Nephron (organoid): ENCODE measurements around the gene HYLS1.

Experiments
- H3K27ac Mint-ChIP-seq, 3 experiments: 2 replicates each; pipeline ENCODE4 v1.8.0; 2020; ENCODE audit warnings: mixed read lengths in 3 of 3, mild to moderate bottlenecking in 2 of 3, moderate library complexity in 1 of 3
- H3K27me3 Mint-ChIP-seq: 2 replicates; pipeline ENCODE4 v1.8.0; 2021; ENCODE audit warnings: low read depth, mild to moderate bottlenecking, moderate library complexity, mixed read lengths
- H3K36me3 Mint-ChIP-seq: 2 replicates; pipeline ENCODE4 v1.8.0; 2020; ENCODE audit warnings: low read depth, mixed read lengths
- H3K4me1 Mint-ChIP-seq: 2 replicates; pipeline ENCODE4 v1.8.0; 2020; ENCODE audit warnings: mixed read lengths
- H3K4me3 Mint-ChIP-seq, 3 experiments: 2 replicates each; pipeline ENCODE4 v1.8.0; 2020; ENCODE audit warnings: mild to moderate bottlenecking in 3 of 3, mixed read lengths in 3 of 3, moderate library complexity in 2 of 3
- H3K9me3 Mint-ChIP-seq: 2 replicates; pipeline ENCODE4 v1.8.0; 2020; ENCODE audit warnings: mixed read lengths
- TF ChIP-seq, protein P1 (sequence below), 3 experiments: fragments of 200-600 bp; sonication (generic); IDR thresholded peaks; one replicate each; pipeline ENCODE4 v1.5.0; 2021; ENCODE audit warnings: antibody characterized with exemption in 3 of 3; ENCODE audit not compliant: unreplicated experiment in 3 of 3

HYLS1 gene

DNA sequence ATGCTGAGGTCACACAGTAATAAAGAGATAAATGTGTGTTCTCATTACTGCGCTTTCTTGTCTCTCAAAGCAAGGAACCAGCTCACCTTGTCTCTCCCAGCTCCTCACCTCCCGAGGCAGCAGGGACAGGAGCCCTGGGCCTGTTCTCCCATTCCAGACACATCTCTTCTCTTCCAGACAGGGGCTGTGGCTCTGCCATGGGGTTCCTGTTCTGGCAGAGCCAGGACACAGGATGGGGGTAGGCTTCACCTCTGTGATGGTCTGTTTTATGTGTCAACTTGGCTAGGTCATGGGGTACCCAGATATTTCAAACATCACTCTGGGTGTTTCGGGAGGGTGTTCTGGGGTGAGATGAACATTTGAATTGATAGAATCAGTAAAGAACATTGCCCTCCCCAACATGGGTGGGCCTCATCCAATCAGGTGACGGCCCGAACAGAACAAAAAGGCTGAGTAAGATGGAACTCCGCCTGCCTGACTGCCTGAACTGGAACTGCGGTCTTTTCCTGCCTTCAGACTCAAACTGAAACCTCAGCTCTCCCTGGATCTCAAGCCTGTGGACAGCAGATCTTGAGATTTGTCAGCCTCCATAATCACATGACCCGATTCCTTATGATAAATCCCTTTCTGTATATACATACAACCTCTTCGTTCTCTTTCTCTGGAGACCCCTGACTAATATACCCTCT lies 56.3 kb downstream of the HYLS1 start:
- H3K27ac Mint-ChIP-seq: peak overlapping the region; percentile 24 to 72 (median 49)
- H3K4me1 Mint-ChIP-seq: peaks cover 42% of the 10 kb centered on the region
- no peaks in the 10 kb centered on the region for H3K36me3 Mint-ChIP-seq
- H3K9me3 Mint-ChIP-seq: no peaks in the 10 kb centered on the region
- TF ChIP-seq, protein P1, sequence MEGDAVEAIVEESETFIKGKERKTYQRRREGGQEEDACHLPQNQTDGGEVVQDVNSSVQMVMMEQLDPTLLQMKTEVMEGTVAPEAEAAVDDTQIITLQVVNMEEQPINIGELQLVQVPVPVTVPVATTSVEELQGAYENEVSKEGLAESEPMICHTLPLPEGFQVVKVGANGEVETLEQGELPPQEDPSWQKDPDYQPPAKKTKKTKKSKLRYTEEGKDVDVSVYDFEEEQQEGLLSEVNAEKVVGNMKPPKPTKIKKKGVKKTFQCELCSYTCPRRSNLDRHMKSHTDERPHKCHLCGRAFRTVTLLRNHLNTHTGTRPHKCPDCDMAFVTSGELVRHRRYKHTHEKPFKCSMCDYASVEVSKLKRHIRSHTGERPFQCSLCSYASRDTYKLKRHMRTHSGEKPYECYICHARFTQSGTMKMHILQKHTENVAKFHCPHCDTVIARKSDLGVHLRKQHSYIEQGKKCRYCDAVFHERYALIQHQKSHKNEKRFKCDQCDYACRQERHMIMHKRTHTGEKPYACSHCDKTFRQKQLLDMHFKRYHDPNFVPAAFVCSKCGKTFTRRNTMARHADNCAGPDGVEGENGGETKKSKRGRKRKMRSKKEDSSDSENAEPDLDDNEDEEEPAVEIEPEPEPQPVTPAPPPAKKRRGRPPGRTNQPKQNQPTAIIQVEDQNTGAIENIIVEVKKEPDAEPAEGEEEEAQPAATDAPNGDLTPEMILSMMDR (IDR thresholded peaks at IDR 0.05; ENCODE audit: unreplicated experiment in 3 of 3): no peak
- H3K27me3 Mint-ChIP-seq: peaks cover 4% of the 10 kb centered on the region
- no peak overlapping the region for H3K4me3 Mint-ChIP-seq

DNA sequence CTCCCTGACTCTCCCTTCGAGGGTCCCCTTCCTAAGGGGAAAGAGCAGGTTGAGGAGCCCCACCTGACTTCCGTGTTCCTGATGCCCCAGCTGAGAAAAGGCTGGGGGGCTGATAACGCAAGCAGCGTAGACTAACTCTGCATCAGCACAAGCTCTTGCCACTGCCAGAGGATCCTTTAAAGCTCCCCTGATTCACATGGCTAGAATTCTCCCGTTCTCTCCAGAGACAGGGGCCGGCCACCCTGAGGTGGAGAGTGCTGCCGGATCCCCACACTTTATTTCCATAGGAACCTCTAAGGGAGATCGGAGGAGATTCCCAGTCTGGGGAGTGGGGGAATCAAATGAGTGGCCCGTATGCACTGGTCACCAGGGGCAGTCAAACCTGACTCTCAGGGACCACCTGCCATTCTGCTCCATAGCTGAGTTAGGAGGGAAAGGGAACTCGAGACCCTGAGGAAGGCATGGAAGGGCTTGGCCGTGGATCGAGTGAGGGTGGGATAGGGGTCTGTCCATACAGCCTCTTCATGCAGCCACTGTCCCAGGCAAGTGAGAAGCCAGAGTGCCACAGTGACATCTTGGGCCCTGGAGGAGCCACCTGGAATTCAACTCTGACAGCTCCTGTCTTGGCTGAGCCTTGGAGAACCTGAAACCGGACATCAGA lies 57.0 kb downstream of the HYLS1 start:
- Mint-ChIP-seq H3K36me3 (no peaks in the 10 kb centered on the region), H3K27me3 (peaks cover 4% of the 10 kb centered on the region), H3K9me3 (no peaks in the 10 kb centered on the region), H3K4me3 (no peak overlapping the region), H3K27ac (peak overlapping the region; percentile 24 to 72 (median 49)), H3K4me1 (peaks cover 42% of the 10 kb centered on the region)
- TF ChIP-seq, protein P1 (IDR thresholded peaks at IDR 0.05; ENCODE audit: unreplicated experiment in 3 of 3): no peak

DNA sequence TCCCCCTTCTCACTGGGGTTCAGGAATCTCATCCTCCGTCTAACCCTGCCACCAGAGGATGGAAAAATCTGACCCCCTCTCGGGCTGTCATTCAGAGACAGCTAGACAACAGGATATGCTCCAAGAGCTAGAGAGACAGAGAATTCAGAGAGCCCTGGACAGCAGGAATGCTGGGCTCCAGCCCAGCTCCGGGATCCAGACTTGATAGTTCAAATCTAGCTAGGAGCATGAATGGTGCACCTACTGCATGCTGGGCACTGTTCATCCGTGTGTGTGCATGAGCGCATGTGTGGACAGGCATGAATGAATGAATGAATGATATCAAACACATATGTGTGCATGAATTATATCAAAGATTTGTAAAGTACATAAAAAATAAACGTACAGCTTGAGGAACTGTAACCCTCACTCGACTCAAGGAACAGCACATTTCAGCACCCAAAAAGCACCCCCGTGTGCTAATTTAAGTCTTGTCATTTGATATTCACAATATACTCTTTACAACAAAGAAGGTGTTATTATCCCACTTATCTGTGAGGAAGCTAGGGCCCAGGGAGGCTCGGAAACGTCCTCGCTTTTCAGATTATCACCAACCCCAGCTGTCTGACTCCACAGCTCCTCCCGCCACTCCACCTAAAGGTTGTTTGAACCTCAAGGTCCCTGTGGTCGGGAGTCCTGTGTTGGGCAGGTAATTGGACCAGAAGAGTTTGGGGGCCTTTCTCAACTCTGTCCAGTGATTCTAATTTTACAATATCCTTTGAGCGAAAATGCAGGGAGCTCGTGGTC lies 57.7 kb downstream of the HYLS1 start:
- Mint-ChIP-seq H3K27ac (peak overlapping the region in 2 of 3 experiments; percentile 24 to 41), H3K4me3 (no peak overlapping the region), H3K27me3 (peaks cover 4% of the 10 kb centered on the region), H3K36me3 (no peaks in the 10 kb centered on the region), H3K4me1 (peaks cover 41% of the 10 kb centered on the region), H3K9me3 (no peaks in the 10 kb centered on the region)
- TF ChIP-seq, protein P1 (IDR thresholded peaks at IDR 0.05; ENCODE audit: unreplicated experiment in 3 of 3): no peak

DNA sequence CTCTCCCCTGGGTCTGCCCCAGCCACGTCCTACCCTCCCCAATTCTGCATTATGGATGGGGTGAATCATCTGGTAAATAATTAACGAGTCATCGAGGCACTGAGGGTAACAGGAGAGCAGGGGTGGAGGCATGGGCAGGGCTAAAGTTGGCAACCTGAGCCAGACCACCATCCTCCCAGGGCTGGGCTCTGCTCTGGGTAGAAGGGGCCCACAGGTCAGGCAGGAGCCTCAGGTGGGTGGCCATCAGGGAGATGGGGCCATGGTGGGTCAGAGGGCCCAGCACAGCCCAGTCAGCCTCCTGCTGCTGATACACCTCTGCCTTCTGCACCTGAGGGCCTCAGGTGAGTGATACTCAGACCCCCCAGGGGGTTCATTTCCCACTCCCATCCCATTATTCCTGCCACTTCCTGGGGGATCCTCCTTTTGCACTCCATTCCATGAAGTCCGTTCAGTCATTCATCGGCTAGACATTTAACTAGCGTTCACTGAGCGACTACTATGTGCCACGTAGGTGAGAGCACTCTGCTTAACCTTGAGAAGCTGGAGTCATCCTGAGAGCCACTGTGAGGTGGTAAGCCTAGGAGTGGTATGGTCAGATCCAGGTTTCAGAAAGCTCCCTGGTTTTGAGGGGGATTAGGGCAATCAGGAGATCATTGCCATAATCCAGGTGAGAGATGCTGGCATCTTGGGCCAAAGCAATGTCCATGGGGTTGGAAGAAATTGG lies 58.5 kb downstream of the HYLS1 start, which contains the start of gene VSIG10L2:
TSS of gene VSIG10L2 (plus strand) at position 248 of the 724 bp plus-strand sequence. CDS start at position 260, 12 bp downstream.
- Mint-ChIP-seq H3K4me3 (no peak within 1 kb of the TSS), H3K27me3 (peaks cover 4% of the 10 kb centered on the region), H3K9me3 (no peaks in the 10 kb centered on the region), H3K27ac (peak within 1 kb of the TSS in 2 of 3 experiments; percentile 24 to 41), H3K36me3 (no peaks in the 10 kb centered on the region), H3K4me1 (peaks cover 37% of the 10 kb centered on the region)
- TF ChIP-seq, protein P1 (IDR thresholded peaks at IDR 0.05; ENCODE audit: unreplicated experiment in 3 of 3): no peak

DNA sequence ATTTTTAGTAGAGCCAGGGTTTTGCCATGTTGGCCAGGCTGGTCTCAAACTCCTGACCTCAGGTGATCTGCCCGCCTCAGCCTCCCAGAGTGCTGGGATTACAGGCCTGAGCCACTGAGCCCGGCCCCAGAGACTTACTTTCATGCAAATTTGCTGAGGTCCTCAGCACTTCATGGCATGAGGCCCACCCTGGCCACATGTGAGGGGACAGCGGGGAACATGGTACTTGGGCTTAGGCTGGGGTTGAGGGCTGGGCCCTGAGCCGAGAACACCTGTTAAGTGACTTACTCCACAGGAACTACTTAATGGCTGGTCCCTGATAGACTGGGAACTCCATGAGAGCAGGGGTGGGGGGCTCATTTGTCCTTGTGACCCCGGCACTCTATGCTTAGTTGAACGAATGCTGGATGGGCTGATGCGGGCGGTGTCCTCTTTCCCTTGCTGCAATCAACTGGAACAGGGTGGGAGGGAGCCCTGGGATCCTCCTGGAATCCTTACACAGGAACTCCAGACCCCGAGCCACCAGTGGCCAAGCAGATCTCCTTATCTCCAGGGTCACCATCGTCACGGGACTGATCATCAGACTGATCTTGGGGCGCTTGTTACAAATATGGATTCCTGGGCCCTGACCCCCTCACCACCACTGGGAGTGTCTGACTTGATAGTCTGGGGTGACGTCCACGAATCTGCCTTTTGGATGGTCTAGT lies 59.4 kb downstream of the HYLS1 start:
- no peaks in the 10 kb centered on the region for H3K36me3 Mint-ChIP-seq
- no peaks in the 10 kb centered on the region for H3K9me3 Mint-ChIP-seq
- peaks cover 36% of the 10 kb centered on the region for H3K4me1 Mint-ChIP-seq

More for the DNA sequence above, 59.4 kb downstream of the HYLS1 start:
- Mint-ChIP-seq H3K4me3 (no peak overlapping the region), H3K27me3 (peaks cover 4% of the 10 kb centered on the region), H3K27ac (no peak overlapping the region)
- TF ChIP-seq, protein P1 (IDR thresholded peaks at IDR 0.05; ENCODE audit: unreplicated experiment in 3 of 3): no peak
